GM18867 (cell line): ENCODE results near the gene TIMM21.

ENCODE experiments used
- ATAC-seq: cut with Tn5 transposase; IDR thresholded peaks from one replicate; pipeline ENCODE4 v1.9.1; 2021; ENCODE audit warnings: mild to moderate bottlenecking, moderate library complexity; ENCODE audit not compliant: unreplicated experiment

TIMM21 gene

GRCh38 chr18:74186661-74187060 is 38.3 kb downstream of the TIMM21 start:
- ATAC-seq = no peak

DNA sequence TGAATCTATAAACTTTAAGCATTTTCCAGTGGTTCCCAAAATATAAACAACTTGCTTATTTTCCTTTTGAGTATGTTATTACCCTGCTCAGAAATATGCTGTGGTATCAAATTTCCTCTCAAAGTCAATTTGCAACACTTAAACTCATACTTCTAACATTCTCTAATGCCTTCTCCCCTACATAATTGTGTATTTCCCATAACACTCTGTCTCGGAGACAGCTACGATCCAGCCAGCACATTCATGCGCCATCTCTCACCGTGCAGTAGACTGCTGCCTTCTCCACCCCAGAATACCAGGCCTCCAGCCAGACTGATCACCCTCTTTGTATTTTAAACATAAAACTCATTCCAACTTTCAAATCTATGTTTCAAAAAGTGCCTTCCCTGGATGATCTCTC is 41.8 kb downstream of the TIMM21 start:
- no peak for ATAC-seq

GRCh38 chr18:74191577-74191976 is 43.3 kb downstream of the TIMM21 start:
- ATAC-seq = no peak

DNA sequence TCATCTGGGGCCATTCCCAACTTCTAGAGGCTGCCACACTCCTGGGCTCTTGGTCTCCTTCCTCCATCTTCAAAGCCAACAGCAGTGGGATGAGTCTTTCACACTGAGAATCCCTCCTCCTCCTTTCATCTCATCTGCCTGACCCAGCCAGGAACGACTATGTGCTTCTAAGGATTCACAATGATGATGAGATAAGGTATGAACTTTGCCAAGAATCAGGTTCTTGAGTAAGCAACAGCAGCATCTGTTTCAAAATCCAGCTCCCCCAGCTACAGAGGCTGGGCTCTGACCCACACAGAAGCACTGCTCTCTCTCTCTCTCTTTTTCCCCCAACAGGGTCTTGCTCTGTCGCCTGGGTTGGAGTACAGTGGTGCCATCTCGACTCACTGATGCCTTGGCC is 46.4 kb downstream of the TIMM21 start:
- ATAC-seq = no peak

- peak; percentile 94 for ATAC-seq
These were observed 48.1 kb downstream of the TIMM21 start for GRCh38 chr18:74196220-74197119.

DNA sequence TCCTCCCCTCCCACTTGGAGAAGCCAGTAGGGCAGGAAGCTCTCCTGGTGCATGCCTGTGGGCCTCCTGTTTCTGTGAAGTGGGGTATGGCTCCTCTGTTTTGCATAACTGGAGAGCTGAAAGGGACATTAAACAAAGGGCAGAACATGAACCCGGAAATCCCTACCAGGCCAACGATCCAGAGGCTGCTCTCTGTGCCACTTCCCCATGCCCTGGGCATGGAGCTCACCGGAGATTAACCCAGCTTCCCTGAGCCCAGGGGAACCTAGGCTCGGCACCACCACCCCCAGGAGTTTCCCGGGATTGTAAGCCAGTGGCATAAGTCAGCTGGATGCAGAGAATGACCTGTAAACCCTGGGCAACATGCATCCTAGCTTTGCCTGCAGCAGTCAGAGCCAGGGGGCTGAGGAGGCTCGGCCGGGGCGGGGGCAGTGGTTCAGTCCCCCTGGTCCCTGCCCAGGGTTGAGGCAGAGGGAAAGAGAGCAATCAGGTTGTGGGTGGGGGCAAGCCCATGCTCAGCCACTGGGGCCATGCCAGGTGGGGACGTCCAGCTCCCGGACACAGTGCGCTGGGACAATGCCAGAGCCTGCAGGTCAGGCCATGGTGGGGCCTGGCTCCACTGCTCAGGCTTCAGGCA is 49.5 kb downstream of the TIMM21 start:
- no peak for ATAC-seq

DNA sequence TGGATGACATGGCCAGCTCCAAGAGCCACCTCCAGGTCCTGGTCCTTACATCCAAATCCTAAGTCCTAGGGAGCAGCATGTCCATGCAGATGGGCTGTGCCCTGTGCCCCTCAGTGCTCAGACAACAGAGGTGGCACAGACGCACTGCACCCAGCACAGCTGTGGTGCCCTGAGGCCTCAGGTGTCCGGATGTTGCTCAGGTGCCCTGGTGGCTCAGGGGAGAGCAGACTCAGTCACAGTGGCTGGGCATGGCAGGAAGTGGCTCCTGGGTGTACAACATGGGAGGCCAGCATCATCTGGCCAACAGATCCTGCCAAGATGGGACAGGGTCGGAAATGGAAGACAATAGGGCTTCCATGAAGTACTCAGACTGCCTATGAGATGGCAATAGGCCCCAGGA is 50.1 kb downstream of the TIMM21 start:
- no peak for ATAC-seq

GRCh38 chr18:74200780-74201179 is 52.5 kb downstream of the TIMM21 start:
- no peak for ATAC-seq

GRCh38 chr18:74203811-74204210 is 55.5 kb downstream of the TIMM21 start:
- no peak for ATAC-seq

DNA sequence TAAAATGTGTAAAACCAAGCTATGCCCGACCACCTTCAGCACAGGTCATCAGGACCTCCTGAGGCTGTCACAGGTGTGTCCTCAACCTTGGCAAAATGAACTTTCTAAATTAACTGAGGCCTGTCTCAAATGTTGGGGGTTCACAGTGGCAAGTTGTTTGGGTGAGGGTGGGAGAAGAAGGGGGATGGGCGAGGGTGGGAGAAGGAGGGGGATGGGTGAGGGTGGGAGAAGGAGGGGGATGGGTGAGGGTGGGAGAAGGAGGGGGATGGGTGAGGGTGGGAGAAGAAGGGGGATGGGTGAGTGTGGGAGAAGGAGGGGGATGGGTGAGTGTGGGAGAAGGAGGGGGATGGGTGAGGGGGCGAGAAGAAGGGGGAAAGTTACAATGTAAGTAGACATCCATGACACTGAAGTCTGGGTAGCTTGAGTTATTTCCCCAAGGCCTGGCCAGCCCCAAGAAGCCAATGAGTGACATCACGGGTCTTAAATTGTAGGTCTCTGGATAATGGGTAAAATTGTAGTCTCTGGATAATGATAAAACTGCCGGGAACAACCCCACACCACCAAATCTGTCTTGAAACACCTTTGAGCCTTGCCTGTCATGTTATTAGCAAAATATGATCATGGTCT is 56.3 kb downstream of the TIMM21 start:
- ATAC-seq = no peak
